ENCODE measurements around the gene DCTN2.
A peak's percentile ranks its signal among the peaks of the same experiment; 100 is the strongest.
"Not testable (repeated sequence)": the region's sequence is repeated elsewhere in the genome, so short reads cannot be mapped to it uniquely, and the experiment has no call there.

The DCTN2 gene

DNA sequence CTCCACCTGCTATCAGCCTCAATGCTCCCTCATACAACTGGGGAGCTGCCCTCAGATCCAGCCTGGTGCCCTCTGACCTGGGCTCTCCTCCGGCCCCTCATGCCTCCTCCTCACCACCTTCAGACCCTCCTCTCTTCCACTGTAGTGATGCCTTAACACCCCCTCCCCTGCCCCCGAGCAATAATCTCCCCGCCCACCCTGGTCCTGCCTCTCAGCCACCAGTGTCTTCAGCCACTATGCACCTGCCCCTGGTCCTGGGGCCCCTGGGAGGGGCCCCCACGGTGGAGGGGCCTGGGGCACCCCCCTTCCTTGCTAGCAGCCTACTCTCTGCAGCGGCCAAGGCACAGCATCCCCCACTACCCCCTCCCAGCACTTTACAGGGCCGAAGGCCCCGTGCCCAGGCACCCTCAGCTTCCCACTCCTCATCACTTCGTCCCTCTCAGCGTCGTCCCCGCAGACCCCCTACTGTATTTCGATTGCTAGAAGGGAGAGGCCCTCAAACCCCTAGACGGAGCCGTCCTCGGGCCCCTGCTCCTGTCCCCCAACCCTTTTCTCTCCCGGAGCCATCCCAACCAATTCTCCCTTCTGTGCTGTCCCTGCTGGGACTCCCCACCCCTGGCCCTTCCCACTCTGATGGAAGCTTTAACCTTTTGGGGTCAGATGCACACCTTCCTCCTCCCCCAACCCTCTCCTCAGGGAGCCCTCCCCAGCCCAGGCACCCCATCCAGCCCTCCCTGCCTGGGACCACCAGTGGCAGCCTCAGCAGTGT, 21.2 kb downstream of the DCTN2 start:
- DNase-seq, result no peak

DNA sequence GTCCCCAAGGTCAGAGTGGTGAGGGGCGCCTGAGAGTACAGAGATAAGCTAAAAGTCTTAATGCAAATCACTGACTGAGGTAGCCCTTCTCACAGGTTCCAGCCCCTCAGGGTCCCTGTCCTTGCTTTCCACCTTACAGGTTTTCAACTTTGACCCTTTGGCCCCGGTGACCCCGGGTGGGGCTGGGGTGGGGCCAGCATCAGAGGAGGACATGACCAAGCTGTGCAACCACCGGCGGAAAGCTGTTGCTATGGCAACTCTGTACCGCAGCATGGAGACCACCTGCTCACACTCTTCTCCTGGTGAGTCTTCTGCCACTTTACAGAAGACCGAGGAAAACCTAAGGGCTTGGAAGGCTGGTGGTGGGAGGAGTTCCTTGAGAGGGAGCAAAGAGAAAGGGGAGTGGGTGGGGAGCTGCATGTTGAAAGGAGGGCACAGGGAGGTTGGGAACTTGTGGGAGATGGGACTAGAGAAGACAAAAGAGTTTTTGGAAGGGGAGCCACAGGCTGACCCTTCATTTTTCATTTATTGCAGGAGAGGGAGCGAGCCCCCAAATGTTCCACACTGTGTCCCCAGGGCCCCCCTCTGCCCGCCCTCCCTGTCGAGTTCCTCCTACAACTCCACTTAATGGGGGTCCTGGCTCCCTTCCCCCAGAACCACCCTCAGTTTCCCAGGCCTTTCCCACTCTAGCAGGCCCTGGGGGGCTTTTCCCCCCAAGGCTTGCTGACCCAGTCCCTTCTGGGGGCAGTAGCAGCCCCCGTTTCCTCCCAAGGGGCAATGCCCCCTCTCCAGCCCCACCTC, 22.0 kb downstream of the DCTN2 start:
- no peak for DNase-seq

DNA sequence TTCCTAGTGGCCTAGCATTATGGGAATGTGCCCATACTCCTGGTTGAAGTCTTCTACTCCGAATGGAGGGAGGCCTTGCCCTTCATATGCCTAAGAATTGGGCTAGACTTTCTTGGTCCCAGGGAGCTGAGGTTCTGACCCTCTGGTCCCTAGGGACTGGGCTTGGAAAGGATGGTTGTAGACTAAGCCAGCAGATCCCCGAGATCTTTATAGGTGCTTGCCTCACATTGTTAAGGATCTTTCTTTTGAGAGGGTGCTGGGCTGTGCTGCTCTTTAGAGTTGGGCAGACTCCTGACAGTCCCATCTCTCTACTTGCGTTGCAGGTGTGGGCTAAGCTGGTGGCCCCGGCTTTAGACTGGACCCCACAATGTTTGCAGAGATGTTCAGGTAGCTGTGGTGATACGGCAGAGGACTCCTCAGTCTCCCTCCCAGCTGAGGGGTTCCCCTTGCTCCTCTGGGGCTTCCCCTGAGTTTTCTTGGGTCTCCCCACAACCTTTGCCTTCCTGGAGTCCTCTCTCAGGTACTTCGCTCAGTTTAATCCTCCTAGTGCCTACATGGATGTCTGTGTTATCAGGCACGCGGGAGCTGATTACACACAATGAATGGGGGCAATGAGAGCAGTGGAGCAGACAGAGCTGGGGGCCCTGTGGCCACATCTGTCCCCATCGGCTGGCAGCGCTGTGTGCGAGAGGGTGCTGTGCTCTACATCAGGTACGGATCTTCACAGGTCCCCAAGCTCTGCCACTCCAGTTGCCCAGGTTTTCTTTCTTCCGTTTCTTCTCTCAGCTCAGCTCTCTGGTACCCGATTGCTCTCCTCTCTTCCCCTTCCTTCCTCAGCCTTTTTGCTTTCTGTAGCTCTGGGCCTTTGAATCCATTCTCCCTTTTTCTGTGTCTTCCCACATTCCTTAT, 23.0 kb downstream of the DCTN2 start:
- peak in 1 of 2 experiments; percentile 41 for DNase-seq

DNA sequence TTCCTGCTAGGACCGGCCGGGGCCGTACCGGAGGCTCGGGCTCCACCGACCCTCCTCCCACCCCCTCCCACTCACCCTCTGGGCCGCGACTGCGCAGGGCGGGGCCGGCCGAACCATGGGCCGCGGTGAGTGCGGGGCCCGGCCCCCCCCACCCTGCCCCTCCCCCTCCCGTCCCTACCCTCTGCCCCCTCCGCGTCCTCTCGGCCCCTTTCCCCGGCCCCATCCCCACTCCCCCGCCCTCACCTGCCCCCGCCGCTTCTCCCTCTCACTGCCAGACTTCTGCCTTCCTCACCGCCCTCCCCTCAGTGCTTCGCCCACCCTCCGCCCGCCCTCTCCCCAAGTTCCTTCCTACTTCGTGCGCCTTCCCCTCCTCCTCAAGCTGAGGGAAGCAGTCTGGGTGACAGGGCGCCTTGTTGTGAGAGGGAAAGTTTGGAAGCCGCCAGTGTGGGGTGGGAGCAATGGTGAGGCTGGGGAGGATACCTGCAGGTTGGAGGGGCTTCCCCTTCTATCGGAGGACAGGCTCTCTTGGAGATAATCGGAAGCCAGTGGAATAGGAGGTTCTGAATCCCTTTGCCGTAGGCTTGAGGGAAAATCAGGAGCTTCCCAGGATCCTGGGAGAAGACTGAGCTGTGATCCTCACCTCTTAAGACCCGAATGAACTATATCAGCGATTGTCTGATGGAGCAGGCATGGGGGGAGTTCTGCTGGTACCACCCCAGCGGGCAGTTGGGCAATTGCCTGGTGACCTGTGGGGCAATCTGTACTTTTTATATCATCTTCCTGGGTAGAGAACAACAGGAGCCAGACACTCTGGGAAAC, 23.9 kb downstream of the DCTN2 start:
- DNase-seq, result peak; percentile 17 to 74

DNA sequence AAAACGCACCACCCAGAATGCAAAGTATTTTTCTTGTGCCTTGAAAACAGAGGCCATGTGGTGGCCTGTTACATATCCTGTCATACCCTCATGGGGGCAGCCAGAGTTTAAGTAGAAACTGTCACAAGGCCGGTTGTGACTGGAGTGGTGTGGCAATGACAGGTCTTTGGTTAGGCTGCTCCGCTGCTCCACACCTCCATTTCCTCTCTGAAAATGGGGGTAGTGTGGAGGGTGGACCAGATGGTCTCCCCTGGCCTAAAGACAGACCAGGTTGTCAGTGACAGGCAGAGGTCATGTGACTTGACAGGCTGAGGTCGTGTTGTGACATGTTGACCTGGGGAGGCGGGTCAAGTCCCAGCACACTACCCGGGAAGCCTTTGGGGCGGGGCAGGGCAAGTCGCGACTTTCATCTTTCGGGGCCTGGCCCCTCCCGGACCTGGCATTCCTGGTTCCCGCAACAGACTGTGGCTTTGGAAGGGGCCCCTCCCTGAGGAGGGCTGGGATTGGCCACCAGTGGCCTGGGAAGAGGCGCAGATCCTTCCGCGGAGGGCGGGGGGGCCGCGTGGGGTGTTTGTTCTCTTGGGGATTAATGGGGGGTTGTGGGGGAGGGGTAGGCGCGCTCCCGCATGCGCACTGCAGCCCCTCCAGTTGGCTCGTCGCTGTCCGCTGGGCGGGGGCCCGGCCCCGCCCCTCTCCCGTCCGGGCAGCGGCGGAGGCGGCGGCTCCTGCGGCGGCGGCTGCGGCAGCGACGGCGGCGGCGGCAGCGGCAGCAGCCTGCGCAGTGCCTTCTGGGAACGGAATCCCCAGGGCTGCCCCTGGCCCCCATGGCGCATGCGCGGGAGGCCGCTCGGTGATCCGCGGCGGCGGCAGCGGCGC, 24.7 kb downstream of the DCTN2 start, which contains the start of gene MBD6:
MBD6 (plus strand) TSS at position 814 of the 876 bp plus-strand sequence. CDS start 1,480 bp downstream, outside the sequence.
- peak; percentile 89 to 91 for DNase-seq

DNA sequence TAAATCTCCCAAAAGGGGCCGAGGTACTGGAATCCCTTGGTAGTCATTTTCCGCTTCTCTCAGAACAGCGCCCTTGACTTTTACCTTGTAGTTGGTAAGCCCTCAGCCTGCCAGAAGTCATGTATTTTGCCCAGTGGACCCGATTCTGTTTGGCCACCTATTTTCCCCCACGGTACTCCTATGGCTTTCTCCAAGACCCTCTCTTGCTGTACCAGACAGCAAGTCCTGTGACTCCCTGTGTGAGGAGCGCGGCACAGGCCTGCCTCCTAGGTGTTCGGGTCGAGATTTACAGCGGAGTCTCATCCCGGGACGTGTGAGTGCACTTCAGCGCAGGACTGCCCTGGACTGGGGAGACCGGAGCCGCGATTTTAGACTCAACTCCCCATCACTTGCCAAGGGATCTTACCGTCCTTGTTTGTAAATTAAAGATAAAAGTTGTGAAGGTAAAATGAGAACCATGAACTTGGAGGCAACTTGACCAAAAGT, 25.4 kb downstream of the DCTN2 start:
- DNase-seq, result peak; percentile 61 to 64

DNA sequence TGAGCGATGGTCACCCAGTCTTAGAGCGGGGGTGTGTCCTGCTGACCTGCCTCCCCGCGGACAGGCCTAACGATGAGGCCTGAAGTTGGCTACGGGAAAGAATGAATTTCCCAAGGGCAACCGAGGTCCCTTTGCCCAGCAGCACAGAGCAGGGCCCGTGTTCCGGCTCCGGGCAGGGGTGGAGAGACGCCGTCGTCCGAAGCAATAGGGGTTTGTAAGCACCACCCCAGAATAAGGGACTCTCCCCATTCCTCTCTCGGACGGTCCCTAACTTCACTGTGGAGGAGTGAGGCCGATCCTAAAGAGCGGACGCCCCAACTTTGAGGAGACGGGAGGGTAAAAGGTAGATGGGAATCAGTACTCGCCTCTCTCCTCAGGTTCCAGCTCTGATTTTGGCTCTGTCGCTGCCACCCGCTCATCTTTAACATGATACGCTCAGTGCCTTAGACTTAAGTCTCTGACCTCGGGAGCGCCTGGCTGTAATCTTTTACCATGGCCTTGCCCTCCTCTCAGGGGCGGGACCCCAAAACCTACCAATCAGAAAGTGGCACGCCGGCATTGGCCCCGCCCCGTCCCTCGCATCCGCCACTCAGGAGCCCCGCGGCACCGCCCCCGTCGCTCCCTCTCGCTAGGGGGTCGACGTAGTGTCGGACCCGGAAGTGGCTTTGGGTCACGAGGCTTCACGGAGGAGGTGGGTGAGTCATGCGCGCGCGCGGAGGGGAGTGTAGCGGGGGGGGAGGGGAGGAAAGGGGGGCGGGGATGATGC, 26.8 kb downstream of the DCTN2 start, which contains the start of gene DDIT3:
DDIT3 (minus strand) TSS at position 462 of the 766 bp plus-strand sequence. CDS start 3,108 bp downstream, outside the sequence.
- DNase-seq, result peak; percentile 97 to 99

DNA sequence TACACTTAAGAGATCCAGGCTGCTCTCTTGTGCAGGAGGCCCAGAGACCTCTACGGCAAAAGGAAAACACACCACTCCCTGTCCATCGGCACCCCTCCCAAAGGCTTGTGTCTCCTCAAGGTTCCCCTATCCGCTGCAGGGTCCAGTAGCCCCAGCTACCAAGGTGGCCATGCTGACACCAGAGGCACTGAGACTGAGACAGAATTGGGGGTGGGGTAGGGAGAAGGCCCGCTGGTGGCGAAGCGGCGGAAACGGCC, 27.3 kb downstream of the DCTN2 start:
- DNase-seq, result peak in 1 of 2 experiments; percentile 46

DNA sequence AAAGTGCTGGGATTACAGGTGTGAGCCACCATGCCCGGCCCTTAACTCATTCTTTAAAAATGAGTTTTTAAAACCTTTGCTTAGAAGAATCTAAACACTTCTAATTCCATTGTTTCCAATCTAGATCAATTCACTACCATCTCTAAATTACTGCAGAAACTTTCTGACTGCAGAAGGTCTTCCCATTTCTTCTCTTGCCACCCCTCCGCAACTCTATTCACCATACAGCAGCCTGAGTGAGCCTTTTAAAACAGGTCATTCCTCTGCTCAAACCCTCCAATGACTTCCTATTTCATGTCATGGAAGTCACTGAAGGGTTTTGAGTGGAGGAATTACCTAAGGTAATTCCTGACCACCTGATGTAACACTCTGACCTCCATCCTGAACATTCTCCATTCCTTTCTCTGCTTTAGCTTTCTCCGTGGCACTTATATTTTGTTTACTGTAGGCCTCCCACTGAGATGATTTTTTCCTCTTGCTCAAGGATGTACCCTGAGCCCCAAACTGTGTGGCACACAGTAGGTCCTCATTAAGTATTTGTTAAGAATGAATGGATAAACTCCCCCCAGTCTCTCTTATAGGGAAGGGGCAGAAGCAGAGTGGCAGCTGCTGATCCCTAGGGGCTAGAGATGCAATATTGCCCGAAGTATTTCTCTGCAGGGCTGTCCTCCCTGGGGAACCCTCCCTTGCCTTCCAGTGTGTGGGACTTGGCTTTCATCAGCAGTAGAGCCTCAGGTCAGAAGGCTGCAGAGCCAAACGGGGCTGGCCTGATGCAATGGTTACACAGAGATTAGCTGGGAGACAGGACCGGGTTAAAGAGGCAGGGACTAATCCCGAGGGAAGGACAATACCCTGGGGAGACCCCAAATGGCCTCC, 27.8 kb downstream of the DCTN2 start:
- no peak for DNase-seq

DNA sequence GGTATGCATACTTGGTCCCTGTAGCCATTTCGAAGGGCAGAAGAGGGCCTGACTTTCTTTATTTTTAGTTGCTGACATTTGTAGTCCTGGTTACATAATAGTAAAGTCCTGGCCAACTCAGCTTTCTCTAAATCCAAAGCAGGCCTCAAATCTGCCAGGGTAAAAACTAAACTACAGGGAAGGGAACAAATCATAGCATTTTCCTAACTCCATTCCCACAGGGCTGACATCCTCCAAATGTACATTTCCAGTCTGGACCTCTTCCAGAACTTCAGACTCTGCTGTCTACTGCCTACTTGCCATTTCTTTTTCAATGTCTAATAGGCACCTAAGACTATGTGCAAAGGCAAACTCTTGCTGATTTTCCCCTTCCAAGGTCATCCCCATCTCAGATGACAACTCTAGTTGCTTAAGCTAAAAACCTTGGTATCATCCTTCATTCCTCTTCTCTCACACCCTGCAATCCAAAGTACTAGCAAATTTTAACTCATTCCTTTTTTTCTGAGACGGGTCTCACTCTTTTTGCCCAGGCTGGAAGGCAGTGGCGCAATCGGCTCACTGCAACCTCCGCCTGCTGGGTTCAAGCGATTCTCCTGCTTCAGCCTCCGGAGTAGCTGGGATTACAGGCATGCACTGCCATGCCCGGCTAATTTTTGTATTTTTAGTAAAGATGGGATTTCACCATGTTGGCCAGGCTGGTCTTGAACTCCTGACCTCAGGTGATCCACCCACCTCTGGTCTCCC, 28.6 kb downstream of the DCTN2 start:
- DNase-seq, result no peak

DNA sequence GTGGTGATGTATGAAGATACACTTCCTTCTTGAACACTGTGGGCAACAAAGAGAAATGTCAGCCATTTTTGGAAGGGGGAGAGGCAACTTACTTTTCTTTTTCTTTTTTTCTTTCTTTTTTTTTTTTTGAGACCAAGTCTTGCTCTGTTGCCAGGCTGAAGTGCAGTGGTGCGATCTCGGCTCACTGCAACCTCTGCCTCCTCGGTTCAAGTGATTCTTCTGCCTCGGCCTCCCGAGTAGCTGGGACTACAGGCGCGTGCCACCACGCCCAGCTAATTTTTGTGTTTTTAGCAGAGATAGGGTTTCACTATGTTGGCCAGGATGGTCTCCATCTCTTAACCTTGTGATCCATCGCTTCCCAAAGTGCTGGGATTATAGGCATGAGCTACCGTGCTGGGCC, 29.3 kb downstream of the DCTN2 start:
- not testable (repeated sequence) for DNase-seq

DNA sequence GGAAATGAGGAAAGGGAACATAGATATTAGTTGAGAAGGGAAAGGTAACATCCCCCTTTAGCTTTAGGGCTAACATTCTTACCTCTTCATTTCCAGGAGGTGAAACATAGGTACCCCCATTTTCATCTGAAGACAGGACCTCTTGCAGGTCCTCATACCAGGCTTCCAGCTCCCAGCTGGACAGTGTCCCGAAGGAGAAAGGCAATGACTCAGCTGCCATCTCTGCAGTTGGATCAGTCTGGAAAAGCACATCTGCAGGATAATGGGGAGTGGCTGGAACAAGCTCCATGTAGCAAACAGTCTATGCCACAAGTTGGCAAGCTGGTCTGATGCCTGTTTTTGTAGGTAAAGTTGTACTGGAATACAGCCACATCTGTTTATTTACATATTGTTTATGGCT, 29.8 kb downstream of the DCTN2 start:
- no peak for DNase-seq

DNA sequence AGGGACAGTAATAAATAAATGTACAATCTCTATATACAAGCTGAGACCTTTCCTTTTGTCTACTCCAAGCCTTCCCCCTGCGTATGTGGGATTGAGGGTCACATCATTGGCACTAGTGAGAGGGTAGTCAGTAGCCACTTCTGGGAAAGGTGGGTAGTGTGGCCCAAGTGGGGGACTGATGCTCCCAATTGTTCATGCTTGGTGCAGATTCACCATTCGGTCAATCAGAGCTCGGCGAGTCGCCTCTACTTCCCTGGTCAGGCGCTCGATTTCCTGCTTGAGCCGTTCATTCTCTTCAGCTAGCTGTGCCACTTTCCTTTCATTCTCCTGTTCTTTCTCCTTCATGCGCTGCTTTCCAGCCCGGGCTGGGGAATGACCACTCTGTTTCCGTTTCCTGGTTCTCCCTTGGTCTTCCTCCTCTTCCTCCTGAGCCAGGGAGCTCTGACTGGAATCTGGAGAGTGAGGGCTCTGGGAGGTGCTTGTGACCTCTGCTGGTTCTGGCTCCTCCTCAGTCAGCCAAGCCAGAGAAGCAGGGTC, 30.3 kb downstream of the DCTN2 start:
- DNase-seq, result no peak

DNA sequence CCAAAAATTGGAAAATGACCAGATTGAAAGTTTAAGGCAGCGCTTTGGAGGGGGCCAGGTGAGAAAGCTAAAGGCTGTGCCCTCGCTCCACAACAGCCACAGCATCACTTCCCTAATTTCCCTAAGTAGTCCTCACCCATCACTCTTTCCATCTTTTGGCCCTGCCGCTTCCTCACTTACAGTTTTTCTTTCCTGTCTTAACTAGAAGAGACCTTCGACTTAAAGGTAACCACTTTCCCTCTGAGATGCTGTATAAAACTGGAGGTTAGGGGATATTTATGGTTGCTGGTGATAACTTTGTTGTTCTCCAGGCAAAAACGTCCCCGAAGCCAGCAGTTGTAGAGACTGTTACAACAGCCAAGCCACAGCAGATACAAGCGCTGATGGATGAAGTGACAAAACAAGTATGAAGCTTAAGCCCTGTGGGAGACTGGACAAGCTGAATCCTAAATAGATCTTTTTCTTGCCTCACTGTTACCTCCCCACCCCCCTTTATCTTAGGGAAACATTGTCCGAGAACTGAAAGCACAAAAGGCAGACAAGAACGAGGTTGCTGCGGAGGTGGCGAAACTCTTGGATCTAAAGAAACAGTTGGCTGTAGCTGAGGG, 31.0 kb downstream of the DCTN2 start:
- no peak for DNase-seq

DNA sequence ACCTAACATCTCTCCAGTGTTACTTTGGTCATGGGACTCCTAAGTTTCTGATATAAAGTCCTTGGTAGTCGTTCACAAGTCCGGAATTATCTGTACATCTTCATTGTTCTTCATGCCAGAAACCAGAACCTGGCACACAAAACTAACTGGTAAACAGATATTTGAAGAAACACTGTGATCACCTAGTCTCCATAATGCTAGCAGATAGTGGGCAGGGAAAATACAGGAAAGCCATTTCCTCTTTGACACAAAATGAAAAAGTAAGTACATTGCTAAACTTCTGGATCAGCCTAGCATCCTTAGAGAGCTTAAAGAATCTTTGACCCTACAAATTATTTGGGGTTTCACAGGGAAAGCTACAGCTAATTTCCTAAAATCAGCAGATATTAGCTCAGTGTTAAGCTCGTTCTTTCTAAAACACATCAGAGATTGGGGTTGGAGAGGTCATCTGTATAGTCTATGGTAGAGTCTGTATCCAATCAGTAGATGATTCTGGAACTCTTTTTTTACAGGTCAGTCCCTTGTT, 31.5 kb downstream of the DCTN2 start:
- DNase-seq, result no peak

DNA sequence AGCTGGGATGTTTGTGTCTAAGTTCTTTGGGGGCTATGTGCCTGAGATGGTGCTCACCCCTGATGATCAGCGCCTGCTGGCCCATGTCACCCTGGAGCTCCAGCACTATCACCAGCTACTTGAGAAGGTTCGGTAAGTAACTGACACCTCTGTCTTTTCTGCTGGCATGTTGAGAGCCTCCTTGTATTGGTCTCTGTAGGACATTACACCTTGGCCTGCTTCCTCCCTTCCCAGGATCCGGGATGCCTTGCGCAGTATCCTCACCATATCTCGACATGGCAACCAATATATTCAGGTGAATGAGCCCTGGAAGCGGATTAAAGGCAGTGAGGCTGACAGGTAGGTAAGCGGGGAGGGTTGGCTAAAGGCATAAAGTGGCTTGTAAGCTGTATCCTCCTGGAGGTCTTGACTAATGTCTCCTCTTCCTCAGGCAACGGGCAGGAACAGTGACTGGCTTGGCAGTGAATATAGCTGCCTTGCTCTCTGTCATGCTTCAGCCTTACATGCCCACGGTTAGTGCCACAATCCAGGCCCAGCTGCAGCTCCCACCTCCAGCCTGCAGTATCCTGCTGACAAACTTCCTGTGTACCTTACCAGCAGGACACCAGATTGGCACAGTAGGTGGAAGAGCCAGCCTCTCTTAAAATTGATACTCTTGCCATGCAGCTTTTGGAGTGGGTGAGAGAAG, 32.1 kb downstream of the DCTN2 start:
- DNase-seq, result no peak

DNA sequence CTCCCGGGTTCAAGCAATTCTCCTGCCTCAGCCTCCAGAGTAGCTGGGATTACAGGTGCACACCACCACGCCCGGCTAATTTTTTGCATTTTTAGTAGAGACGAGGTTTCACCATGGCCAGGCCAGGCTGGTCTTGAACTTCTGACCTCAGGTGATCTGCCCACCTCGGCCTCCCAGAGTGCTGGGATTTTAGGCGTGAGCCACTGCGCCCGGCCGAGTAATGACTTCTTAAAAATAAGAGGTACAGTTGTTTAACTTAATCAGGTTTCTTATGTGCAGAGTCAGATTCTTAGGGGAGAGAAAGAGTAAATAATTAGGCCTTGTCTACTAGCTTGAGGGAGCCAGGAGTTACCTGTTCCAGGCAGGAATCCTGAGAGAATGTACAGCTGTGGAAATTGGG, 32.7 kb downstream of the DCTN2 start:
- DNase-seq, result not testable (repeated sequence)

All from NCI-H526 (cell line).